ENCODE results near the gene ZCCHC17.

The ZCCHC17 gene

DNA sequence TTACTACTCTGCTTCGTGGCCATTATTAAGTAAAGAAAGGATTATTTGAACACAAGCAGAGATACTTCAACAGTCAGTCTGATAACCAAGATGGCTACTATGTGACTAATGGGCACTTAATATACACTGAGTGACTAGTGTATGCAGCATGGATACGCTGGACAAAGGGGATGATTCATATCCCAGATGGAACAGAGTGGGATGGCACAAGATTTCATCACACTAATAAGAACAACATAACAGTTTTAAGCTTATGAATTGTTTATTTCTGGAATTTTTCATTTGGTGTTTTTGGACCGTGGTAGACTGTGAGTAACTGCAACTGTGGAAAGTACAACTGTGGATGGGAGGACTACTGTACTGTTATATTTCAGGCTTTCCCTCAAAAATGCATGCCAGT is 9.4 kb downstream of the ZCCHC17 start:
- Histone ChIP-seq H2AFZ (ENCODE audit: low read length, unreplicated experiment) (peak overlapping the region; percentile 51), H3K4me1 (ENCODE audit: control insufficient read depth, insufficient read depth, low read length, unreplicated experiment) (peaks cover 17% of the 10 kb centered on the region), H3K4me3 (ENCODE audit: low read depth, low read length) (peak overlapping the region; percentile 43; the same call in 1 of the 2 replicates), H3K27ac (ENCODE audit: low read depth, low read length) (peak overlapping the region; percentile 86), H3K36me3 (ENCODE audit: insufficient read depth, low read length) (peaks cover 8% of the 10 kb centered on the region; the same call in 1 of the 2 replicates), H3K79me2 (ENCODE audit: control insufficient read depth, insufficient read depth, low read length, unreplicated experiment) (peaks cover 36% of the 10 kb centered on the region), H3K27me3 (ENCODE audit: insufficient read depth, low read length) (no peaks in the 10 kb centered on the region)

DNA sequence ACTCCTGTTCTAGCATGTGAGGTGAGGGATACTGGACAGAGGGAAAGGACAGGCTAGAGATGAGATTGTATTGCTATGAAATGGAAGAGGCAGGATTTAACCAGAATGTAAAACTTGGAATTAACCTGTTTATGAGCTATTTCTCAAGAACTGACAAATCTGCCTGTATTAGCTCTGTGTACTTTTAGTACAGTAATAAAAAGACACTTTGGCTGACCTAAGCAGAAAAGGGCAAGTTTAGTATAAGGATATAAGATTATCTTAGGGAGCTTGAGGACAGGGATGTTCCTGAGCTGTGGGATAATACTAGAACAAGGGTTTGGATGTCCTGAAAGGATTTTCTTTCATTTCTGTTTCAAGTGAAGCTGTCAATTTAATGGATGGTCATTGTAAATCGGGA is 11.2 kb downstream of the ZCCHC17 start:
- Histone ChIP-seq H3K4me3 (ENCODE audit: low read depth, low read length) (no peak overlapping the region), H3K79me2 (ENCODE audit: control insufficient read depth, insufficient read depth, low read length, unreplicated experiment) (peaks cover 27% of the 10 kb centered on the region), H3K27me3 (ENCODE audit: insufficient read depth, low read length) (no peaks in the 10 kb centered on the region), H2AFZ (ENCODE audit: low read length, unreplicated experiment) (no peak overlapping the region), H3K27ac (ENCODE audit: low read depth, low read length) (no peak overlapping the region), H3K4me1 (ENCODE audit: control insufficient read depth, insufficient read depth, low read length, unreplicated experiment) (peaks cover 17% of the 10 kb centered on the region), H3K36me3 (ENCODE audit: insufficient read depth, low read length) (peaks cover 18% of the 10 kb centered on the region)

GRCh38 chr1:31310198-31310597 is 13.4 kb downstream of the ZCCHC17 start:
- Histone ChIP-seq H3K27ac (ENCODE audit: low read depth, low read length) (no peak overlapping the region), H3K4me3 (ENCODE audit: low read depth, low read length) (no peak overlapping the region), H3K4me1 (ENCODE audit: control insufficient read depth, insufficient read depth, low read length, unreplicated experiment) (peaks cover 17% of the 10 kb centered on the region), H3K27me3 (ENCODE audit: insufficient read depth, low read length) (no peaks in the 10 kb centered on the region), H2AFZ (ENCODE audit: low read length, unreplicated experiment) (no peak overlapping the region), H3K36me3 (ENCODE audit: insufficient read depth, low read length) (peaks cover 22% of the 10 kb centered on the region), H3K79me2 (ENCODE audit: control insufficient read depth, insufficient read depth, low read length, unreplicated experiment) (peaks cover 17% of the 10 kb centered on the region)

DNA sequence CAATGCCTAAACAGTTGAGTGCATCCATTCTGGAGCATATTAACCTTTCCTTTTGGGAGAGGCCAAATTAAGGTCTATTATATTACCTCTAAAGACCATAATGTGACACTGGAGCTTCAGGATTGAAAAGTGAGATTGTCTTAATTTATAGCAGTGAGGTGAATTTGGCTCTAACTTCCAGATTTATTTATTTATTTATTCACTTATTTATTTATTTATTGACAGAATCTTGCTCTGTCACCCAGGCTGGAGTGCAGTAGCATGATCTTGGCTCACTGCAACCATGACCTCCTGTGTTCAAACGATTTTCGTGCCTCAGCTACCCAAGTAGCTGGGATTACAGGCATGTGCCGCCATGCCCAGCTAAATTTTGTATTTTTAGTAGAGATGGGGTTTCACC is 19.1 kb downstream of the ZCCHC17 start:
- H3K4me1 ChIP-seq (ENCODE audit: control insufficient read depth, insufficient read depth, low read length, unreplicated experiment): no peaks in the 10 kb centered on the region
- H2AFZ ChIP-seq (ENCODE audit: low read length, unreplicated experiment): no peak overlapping the region
- H3K27ac ChIP-seq (ENCODE audit: low read depth, low read length): no peak overlapping the region
- H3K4me3 ChIP-seq (ENCODE audit: low read depth, low read length): no peak overlapping the region
- H3K27me3 ChIP-seq (ENCODE audit: insufficient read depth, low read length): no peaks in the 10 kb centered on the region
- peaks cover 43% of the 10 kb centered on the region for H3K36me3 ChIP-seq (ENCODE audit: insufficient read depth, low read length)
- no peaks in the 10 kb centered on the region for H3K79me2 ChIP-seq (ENCODE audit: control insufficient read depth, insufficient read depth, low read length, unreplicated experiment)

DNA sequence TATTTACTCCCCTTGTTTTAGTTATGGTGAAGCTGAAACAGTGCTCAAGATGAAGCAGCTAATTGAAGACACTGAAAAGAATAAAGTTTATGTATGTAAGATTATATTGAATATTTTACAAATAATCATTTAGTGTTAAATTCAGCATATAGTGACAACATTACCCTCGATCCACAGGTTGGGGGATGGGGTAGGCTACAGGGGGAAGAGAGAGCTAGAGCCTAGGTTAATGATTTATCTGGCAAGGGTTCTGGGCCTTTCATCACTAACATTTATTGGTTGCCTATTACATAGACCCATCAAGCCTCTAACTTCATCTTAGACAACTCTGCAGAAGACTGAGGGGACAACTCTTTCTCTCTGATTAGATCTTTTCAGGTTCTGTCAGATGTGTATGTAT is 21.3 kb downstream of the ZCCHC17 start:
- Histone ChIP-seq H3K27ac (ENCODE audit: low read depth, low read length) (no peak overlapping the region), H3K79me2 (ENCODE audit: control insufficient read depth, insufficient read depth, low read length, unreplicated experiment) (no peaks in the 10 kb centered on the region), H3K4me3 (ENCODE audit: low read depth, low read length) (no peak overlapping the region), H3K4me1 (ENCODE audit: control insufficient read depth, insufficient read depth, low read length, unreplicated experiment) (no peaks in the 10 kb centered on the region), H3K36me3 (ENCODE audit: insufficient read depth, low read length) (peaks cover 32% of the 10 kb centered on the region), H3K27me3 (ENCODE audit: insufficient read depth, low read length) (no peaks in the 10 kb centered on the region), H2AFZ (ENCODE audit: low read length, unreplicated experiment) (no peak overlapping the region)

GRCh38 chr1:31324093-31324492 is 27.3 kb downstream of the ZCCHC17 start:
- H3K27me3 ChIP-seq (ENCODE audit: insufficient read depth, low read length): no peaks in the 10 kb centered on the region
- no peak overlapping the region for H3K27ac ChIP-seq (ENCODE audit: low read depth, low read length)
- H3K36me3 ChIP-seq (ENCODE audit: insufficient read depth, low read length): peaks cover 14% of the 10 kb centered on the region; the same call in 1 of the 2 replicates
- no peaks in the 10 kb centered on the region for H3K4me1 ChIP-seq (ENCODE audit: control insufficient read depth, insufficient read depth, low read length, unreplicated experiment)
- H3K4me3 ChIP-seq (ENCODE audit: low read depth, low read length): no peak overlapping the region
- no peak overlapping the region for H2AFZ ChIP-seq (ENCODE audit: low read length, unreplicated experiment)
- H3K79me2 ChIP-seq (ENCODE audit: control insufficient read depth, insufficient read depth, low read length, unreplicated experiment): no peaks in the 10 kb centered on the region

DNA sequence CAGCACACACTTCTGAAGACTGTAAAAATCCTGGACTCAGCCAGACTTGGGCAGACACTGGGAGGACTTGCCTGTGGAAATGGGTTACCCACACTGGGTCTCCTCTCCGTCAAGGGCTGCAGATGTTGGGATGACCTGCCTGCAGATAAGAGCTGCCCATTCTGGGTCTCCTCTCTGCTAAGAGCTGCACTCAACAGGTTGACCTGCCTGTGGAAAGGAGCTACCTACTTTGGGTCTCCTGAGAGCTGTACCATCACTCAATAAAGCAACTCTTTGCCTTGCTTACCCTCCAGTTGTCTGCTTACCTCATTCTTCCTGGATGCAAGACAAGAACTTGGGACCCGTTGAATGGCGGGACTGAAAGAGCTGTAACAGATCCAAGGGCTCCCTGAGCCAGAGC is 28.2 kb downstream of the ZCCHC17 start:
- Histone ChIP-seq H3K4me1 (ENCODE audit: control insufficient read depth, insufficient read depth, low read length, unreplicated experiment) (no peaks in the 10 kb centered on the region), H3K27ac (ENCODE audit: low read depth, low read length) (no peak overlapping the region), H3K79me2 (ENCODE audit: control insufficient read depth, insufficient read depth, low read length, unreplicated experiment) (no peaks in the 10 kb centered on the region), H2AFZ (ENCODE audit: low read length, unreplicated experiment) (no peak overlapping the region), H3K36me3 (ENCODE audit: insufficient read depth, low read length) (peaks cover 9% of the 10 kb centered on the region; the same call in 1 of the 2 replicates), H3K4me3 (ENCODE audit: low read depth, low read length) (no peak overlapping the region), H3K27me3 (ENCODE audit: insufficient read depth, low read length) (no peaks in the 10 kb centered on the region)

- Histone ChIP-seq H3K79me2 (ENCODE audit: control insufficient read depth, insufficient read depth, low read length, unreplicated experiment) (no peaks in the 10 kb centered on the region), H3K4me3 (ENCODE audit: low read depth, low read length) (no peak overlapping the region), H3K36me3 (ENCODE audit: insufficient read depth, low read length) (no peaks in the 10 kb centered on the region), H3K27me3 (ENCODE audit: insufficient read depth, low read length) (no peaks in the 10 kb centered on the region), H3K4me1 (ENCODE audit: control insufficient read depth, insufficient read depth, low read length, unreplicated experiment) (no peaks in the 10 kb centered on the region), H2AFZ (ENCODE audit: low read length, unreplicated experiment) (no peak overlapping the region), H3K27ac (ENCODE audit: low read depth, low read length) (no peak overlapping the region)
Observed at GRCh38 chr1:31326461-31326860, 29.6 kb downstream of the ZCCHC17 start.

DNA sequence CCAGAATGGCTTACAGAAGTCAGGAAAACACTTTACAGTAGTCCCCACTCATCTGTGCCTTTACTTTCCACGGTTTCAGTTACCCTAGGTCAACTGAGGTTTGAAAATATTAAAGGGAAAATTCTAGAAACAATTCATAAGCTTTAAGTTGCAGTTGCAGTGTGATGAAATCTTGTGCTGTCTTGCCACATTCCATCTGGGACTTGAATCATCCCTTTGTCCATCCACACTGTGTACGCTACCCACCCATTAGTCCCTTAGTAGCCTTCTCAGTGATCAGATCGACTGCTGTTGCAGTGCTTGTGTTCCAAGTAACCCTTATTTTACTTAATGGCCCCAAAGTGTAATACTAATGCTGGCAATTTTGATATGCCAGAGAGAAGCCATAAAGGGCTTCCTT is 30.5 kb downstream of the ZCCHC17 start:
- H3K27me3 ChIP-seq (ENCODE audit: insufficient read depth, low read length): no peaks in the 10 kb centered on the region
- no peaks in the 10 kb centered on the region for H3K36me3 ChIP-seq (ENCODE audit: insufficient read depth, low read length)
- H2AFZ ChIP-seq (ENCODE audit: low read length, unreplicated experiment): no peak overlapping the region
- H3K4me1 ChIP-seq (ENCODE audit: control insufficient read depth, insufficient read depth, low read length, unreplicated experiment): no peaks in the 10 kb centered on the region
- H3K4me3 ChIP-seq (ENCODE audit: low read depth, low read length): no peak overlapping the region
- H3K79me2 ChIP-seq (ENCODE audit: control insufficient read depth, insufficient read depth, low read length, unreplicated experiment): no peaks in the 10 kb centered on the region
- no peak overlapping the region for H3K27ac ChIP-seq (ENCODE audit: low read depth, low read length)

DNA sequence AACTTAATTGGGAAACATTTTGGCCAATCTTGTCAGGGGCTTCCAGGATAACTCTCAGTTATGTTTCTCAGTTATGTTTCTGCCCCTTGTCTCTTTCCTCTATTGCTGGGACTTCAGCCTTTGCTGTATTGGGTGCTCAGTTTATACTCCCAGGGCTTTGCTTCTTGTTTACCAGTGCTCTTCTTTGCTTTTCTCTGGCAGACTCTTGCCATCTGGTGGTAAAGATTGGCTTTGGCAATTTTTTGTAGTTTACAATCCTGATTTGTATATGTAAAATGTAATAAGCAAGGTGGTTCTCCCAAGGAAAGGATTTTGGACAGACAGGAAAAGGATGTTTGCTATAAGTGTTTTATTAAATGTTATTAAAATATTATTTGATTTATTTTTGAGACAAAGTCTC is 38.2 kb downstream of the ZCCHC17 start:
- Histone ChIP-seq H3K27me3 (ENCODE audit: insufficient read depth, low read length) (no peaks in the 10 kb centered on the region), H2AFZ (ENCODE audit: low read length, unreplicated experiment) (no peak overlapping the region), H3K36me3 (ENCODE audit: insufficient read depth, low read length) (peaks cover 6% of the 10 kb centered on the region; the same call in 1 of the 2 replicates), H3K4me3 (ENCODE audit: low read depth, low read length) (no peak overlapping the region), H3K4me1 (ENCODE audit: control insufficient read depth, insufficient read depth, low read length, unreplicated experiment) (no peaks in the 10 kb centered on the region), H3K79me2 (ENCODE audit: control insufficient read depth, insufficient read depth, low read length, unreplicated experiment) (no peaks in the 10 kb centered on the region), H3K27ac (ENCODE audit: low read depth, low read length) (no peak overlapping the region)

- Histone ChIP-seq H3K4me3 (ENCODE audit: low read depth, low read length) (no peak overlapping the region), H3K36me3 (ENCODE audit: insufficient read depth, low read length) (peaks cover 6% of the 10 kb centered on the region; the same call in 1 of the 2 replicates), H3K4me1 (ENCODE audit: control insufficient read depth, insufficient read depth, low read length, unreplicated experiment) (no peaks in the 10 kb centered on the region), H3K27me3 (ENCODE audit: insufficient read depth, low read length) (no peaks in the 10 kb centered on the region), H3K27ac (ENCODE audit: low read depth, low read length) (no peak overlapping the region), H3K79me2 (ENCODE audit: control insufficient read depth, insufficient read depth, low read length, unreplicated experiment) (no peaks in the 10 kb centered on the region), H2AFZ (ENCODE audit: low read length, unreplicated experiment) (no peak overlapping the region)
Observed at GRCh38 chr1:31336687-31337467, 40.0 kb downstream of the ZCCHC17 start.

Data from ACC112 (cell line).